NCI-H128 (cell line): Measurements from ENCODE around the gene ZMIZ1.

Source experiments
- DNase-seq: peaks from one replicate; lab custom pipeline; 2025; ENCODE audit not compliant: unreplicated experiment; lab: John Stamatoyannopoulos, UW

The ZMIZ1 gene

GRCh38 chr10:79136236-79137005 lies 67.7 kb downstream of the ZMIZ1 start:
- no peak for DNase-seq

DNA sequence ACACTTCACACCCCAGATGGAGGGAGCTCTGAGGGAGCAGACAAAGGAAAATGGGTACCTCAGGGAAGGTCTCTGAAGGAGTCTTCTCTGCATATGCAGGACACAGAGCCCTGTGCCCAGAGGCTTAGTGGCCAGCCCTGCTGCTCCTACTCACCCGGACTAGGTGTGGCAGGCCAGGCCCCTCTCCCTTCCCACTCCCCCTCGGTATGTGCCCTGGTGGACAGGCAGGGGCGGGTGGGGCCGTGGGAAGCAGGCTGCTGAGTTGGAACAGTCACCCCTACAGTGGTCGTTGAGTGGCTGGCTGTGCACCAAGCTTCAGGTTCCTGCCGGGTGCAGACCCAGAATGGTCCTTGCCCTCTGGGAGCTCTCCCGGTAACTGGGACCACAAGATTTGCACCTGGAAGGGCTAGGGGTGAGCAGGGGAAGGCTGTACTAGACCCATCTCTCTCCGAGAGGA lies 68.6 kb downstream of the ZMIZ1 start:
- no peak for DNase-seq

- no peak for DNase-seq
Observed at GRCh38 chr10:79137826-79138225, 69.1 kb downstream of the ZMIZ1 start.

GRCh38 chr10:79138449-79139123 lies 69.8 kb downstream of the ZMIZ1 start:
- DNase-seq = no peak

GRCh38 chr10:79139124-79139835 lies 70.5 kb downstream of the ZMIZ1 start:
- DNase-seq = no peak

DNA sequence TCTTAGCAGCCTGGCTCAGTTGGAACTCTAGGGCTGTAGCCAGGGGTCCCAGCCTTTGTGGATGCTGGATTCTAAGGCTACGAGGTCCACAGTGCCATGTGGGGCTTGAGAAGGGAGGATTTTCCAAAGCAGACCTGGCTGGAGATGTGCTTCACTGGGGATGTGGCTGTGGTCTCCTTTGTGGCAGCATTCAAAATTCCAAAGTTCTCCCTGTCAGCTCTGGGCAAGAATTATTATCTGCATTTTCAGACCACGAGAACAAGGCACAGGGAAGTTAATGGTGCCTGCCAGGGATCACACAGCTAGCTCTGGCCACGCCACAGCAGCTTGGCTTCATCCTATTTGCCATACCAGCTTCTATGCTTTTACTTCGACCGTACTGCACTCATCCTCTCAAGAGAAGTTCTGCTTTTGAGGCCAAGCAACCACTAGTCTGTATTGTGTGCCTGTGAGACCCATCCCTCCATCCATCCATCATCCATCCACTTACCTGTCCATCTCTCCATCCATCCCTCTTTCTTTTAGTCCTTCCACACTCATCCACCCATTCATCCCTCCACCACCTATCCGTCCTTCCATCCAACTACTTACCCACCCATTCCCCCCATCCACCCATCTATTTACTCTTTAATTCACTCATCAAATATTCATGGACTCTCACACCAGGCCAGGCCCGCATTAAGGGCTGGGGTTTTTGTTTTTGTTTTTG lies 71.5 kb downstream of the ZMIZ1 start:
- no peak for DNase-seq

DNA sequence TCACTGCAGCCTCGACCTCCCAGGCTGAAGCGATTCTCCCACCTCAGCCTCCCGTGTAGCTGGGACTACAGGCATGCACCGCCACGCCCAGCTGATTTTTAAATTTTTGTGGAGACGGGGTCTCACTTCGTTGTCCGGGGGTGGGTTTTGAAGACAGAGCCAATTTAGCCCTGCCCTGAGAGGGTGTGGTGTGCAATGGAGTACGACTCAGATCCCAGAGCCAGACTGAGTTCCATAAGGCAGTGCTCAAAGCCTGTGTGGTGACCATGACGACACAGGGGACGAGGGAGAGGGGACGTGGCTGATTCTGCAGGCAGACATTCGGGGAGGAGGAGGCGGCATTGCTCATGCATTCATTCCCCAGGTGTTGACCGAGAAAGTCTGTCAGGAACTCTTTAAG lies 72.1 kb downstream of the ZMIZ1 start:
- no peak for DNase-seq

DNA sequence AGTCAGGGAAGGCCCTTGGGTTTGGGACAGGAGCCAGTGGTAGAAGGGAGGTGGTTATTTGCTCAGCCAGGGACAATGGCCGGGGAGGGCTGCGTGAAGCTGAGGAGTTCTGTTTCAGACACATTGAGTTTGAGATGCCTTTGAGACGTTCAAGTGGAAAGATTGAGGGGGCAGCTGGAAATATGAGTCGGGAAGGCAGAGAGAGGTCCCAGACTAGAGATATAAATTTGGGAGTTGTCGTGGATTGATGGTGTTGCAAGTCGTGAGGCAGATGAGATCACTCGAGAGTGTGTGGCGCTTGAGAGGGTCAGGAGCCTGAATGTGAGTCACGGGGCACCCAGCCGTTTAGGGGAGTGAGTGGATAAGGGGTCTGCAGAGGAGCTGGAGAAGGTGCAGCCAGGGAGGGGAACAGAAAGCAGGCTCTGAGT lies 73.3 kb downstream of the ZMIZ1 start:
- no peak for DNase-seq

DNA sequence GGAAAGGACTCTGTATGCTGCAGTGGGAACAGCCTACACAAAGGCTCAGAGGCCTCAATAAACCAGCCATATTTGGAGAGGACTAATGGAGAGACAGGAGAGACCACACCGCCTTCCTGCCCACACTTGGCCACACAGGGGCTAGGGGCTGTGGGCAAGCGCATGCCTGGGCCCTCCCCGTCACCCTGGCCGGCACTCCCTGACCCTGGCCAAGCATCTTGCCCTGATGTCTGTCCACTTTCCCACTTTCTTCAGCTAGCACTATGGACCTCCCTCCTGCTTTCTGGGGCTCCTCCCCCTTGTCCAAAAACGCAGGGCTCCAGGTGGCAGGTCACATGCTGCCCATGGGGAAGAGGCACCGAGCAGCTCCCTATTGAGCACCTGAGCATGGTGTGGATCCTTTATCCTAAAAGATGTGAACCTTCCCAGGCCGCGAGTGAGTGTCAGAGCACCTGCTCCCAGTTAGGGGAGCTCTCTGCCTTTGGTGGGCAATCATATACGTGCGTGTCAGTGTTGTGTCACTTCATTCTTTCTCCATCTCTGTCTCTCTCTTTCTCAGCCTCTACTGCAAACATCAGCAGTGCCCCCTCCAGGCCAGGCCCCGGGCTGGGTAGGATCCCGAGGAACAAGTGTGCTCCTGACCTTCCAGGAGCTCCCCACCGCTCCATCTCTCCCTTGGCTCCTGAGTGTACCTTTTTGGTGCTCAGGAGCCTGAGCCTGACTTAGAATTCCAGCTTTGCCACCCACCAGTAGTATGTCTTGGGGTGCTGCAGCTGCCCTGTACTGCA lies 74.0 kb downstream of the ZMIZ1 start:
- no peak for DNase-seq

GRCh38 chr10:79143879-79144278 lies 75.1 kb downstream of the ZMIZ1 start:
- DNase-seq = no peak

GRCh38 chr10:79144351-79145173 lies 75.8 kb downstream of the ZMIZ1 start:
- no peak for DNase-seq

GRCh38 chr10:79145174-79145483 lies 76.4 kb downstream of the ZMIZ1 start:
- no peak for DNase-seq

- no peak for DNase-seq
Observed at GRCh38 chr10:79145517-79146470, 77.0 kb downstream of the ZMIZ1 start.

GRCh38 chr10:79146611-79147130 lies 77.9 kb downstream of the ZMIZ1 start:
- DNase-seq = no peak

- no peak for DNase-seq
Observed at GRCh38 chr10:79147306-79147705, 78.5 kb downstream of the ZMIZ1 start.

DNA sequence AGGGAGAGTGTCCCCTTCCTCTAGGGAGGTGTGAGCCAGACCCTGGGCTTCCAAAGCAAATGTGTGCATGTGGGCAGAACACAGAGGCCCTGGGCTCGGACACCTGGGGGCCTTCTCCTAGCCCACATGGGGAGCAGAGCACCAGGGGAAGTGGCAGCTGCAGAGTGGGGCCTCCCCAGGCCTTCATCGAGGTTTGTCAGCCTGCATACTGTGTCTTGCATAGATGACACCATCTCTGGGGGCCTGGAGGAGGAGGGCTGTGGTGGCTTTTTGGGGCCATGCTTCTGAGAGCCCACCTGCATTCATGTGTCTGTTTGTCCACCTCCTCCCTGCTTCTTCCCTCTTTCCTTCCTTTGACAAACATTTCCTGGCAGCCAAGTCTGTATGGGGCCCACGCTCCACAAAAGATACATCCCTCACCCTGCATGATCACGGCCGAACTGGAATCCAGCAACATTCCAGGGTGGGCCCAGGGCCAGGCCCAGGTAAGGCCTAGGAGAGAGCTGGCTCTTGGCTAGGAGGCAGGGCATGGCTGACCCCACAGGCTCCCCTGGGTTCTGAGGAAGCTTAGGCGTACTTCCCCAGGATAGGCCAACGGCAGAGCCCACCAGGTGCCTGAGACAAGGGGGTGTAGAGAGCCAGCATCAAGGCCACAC lies 79.2 kb downstream of the ZMIZ1 start:
- DNase-seq = no peak

DNA sequence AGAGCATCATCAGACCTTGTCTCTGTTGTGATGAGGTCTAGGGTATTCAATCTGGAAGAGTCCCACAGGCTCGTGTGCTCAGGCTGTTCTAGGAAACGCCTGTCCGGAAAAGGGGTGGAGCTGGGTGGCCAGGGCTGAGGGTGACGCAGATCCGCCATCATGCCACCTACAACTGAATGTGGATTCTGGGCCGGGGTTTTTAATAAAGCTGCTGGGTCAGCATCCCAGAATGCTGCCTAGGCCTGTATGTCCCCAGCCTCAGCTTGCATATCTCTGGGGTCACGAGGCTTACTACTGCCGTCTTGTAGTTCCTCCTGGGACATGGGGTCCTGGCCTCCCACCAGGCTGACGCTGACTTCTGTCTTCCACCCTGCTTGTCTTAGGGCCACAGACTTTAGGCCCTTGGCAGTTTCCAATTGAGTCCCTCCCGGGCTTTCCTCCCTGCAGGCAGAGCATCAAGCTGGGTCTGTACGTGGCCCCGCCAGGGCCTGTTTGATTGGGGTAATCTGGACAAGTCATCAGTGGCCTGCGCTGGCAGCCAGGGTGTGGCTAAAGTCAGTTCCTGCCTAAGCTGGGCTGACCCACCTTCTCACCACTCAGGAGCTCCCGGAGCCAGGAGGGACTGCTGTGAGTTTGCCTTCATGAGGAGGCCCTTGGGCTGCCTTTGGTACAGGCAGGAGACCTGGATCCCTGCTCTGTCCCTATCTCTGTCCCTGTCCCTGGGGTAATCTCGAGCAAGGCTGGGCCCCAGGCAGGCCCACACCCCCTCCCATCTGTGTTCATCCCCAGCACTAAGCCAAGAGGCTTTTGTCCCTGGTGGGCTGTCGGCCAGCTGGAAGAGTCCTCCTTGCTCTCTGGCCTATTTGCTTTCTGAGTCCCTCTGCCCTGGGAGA lies 79.9 kb downstream of the ZMIZ1 start:
- no peak for DNase-seq
